Mesendoderm (in vitro differentiated cells): ENCODE data around the gene BHLHA15.

Source experiments
- DNase-seq: peaks from one replicate; pipeline ENCODE4 v3.0.0; 2013
- H2AK5ac ChIP-seq: 2 replicates; pipeline ENCODE4 v1.6.1; 2013; ENCODE audit warnings: low read length, inconsistent platforms
- H2BK120ac ChIP-seq: 2 replicates; pipeline ENCODE4 v1.6.1; 2013; ENCODE audit warnings: low read depth, mild to moderate bottlenecking, low read length, moderate library complexity, mixed read lengths
- H2BK15ac ChIP-seq: replicated peaks from 2 replicates; pipeline ENCODE4 v1.6.1; 2013; ENCODE audit warnings: low read depth, mild to moderate bottlenecking, moderate library complexity
- H2BK5ac ChIP-seq: 2 replicates; pipeline ENCODE4 v1.6.1; 2013; ENCODE audit warnings: low read length, inconsistent platforms
- H3K18ac ChIP-seq: 2 replicates; pipeline ENCODE4 v1.6.1; 2013; ENCODE audit warnings: mild to moderate bottlenecking, low read length, mixed read lengths
- H3K23ac ChIP-seq: one replicate; pipeline ENCODE4 v1.6.1; 2013; ENCODE audit warnings: low read length
- H3K27ac ChIP-seq: 2 replicates; pipeline ENCODE4 v1.5.1; 2013; ENCODE audit warnings: low read depth, mild to moderate bottlenecking, inconsistent platforms, low read length, moderate library complexity
- H3K27me3 ChIP-seq: 2 replicates; pipeline ENCODE4 v1.6.1; 2013; ENCODE audit warnings: low read length, control low read depth, mild to moderate bottlenecking, inconsistent platforms; ENCODE audit not compliant: insufficient read depth, poor library complexity
- H3K36me3 ChIP-seq: 2 replicates; pipeline ENCODE4 v1.6.1; 2013; ENCODE audit warnings: low read length, inconsistent platforms; ENCODE audit not compliant: control insufficient read depth, insufficient read depth
- H3K4ac ChIP-seq: one replicate; pipeline ENCODE4 v1.6.1; 2013; ENCODE audit warnings: low read depth, mild to moderate bottlenecking, low read length, moderate library complexity
- H3K4me1 ChIP-seq: 2 replicates; pipeline ENCODE4 v1.6.1; 2013; ENCODE audit warnings: low read depth, low read length, inconsistent platforms; ENCODE audit not compliant: control insufficient read depth
- H3K4me2 ChIP-seq: 2 replicates; pipeline ENCODE4 v1.6.1; 2013; ENCODE audit warnings: low read length
- H3K4me3 ChIP-seq: 2 replicates; pipeline ENCODE4 v1.5.1; 2013; ENCODE audit warnings: mild to moderate bottlenecking, low read length
- H3K56ac ChIP-seq: one replicate; pipeline ENCODE4 v1.6.1; 2013; ENCODE audit warnings: low read length
- H3K79me1 ChIP-seq: 2 replicates; pipeline ENCODE4 v1.6.1; 2013; ENCODE audit warnings: low read length, inconsistent platforms
- H3K79me2 ChIP-seq: 2 replicates; pipeline ENCODE4 v1.6.1; 2013; ENCODE audit warnings: mild to moderate bottlenecking, low read length; ENCODE audit not compliant: control insufficient read depth, insufficient read depth
- H3K9ac ChIP-seq: 2 replicates; pipeline ENCODE4 v1.6.1; 2013; ENCODE audit warnings: low read length, inconsistent platforms
- H4K5ac ChIP-seq: one replicate; pipeline ENCODE4 v1.6.1; 2013; ENCODE audit warnings: low read length
- H4K8ac ChIP-seq: one replicate; pipeline ENCODE4 v1.6.1; 2013; ENCODE audit warnings: low read depth, mild to moderate bottlenecking, control low read depth, low read length, moderate library complexity
- WGBS: extraction: QIAGEN DNeasy Blood & Tissue Kit; methylation state at CpG from one replicate; pipeline ENCODE4 v1.1.7; 2013; ENCODE audit warnings: low lambda C conversion rate, missing lambda C conversion rate; ENCODE audit not compliant: insufficient coverage; ENCODE audit errors: extremely low coverage; 5-methylcytosine and 5-hydroxymethylcytosine counted together

BHLHA15 gene

GRCh38 chr7:98191668-98192431, 19.4 kb upstream of the BHLHA15 start:
- no peaks in the 10 kb centered on the region for H3K27me3 ChIP-seq

DNA sequence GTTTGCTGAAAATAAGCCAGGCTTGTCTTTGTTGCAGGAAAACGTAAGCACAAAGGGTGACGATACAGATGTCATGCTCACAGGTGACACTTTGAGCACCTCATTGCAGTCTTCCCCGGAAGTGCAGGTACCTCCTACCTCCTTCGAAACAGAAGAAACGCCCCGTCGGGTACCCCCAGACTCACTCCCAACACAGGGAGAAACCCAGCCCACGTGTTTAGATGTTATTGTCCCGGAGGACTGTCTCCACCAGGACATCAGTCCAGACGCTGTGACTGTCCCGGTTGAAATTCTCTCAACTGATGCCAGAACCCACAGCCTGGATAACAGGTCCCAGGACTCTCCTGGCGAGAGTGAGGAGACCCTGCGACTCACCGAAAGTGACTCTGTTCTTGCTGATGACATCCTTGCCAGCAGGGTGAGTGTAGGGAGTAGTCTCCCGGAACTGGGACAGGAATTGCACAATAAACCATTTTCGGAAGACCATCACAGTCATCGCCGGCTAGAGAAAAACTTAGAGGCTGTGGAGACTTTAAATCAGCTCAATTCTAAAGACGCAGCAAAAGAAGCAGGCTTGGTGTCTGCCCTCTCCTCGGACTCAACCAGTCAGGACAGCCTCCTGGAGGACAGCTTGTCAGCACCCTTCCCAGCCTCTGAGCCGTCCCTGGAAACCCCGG, 18.3 kb upstream of the BHLHA15 start:
- Histone ChIP-seq H2BK5ac (no peak overlapping the region), H3K4me3 (no peak overlapping the region), H3K4me2 (no peak overlapping the region), H3K79me2 (no peaks in the 10 kb centered on the region), H4K8ac (no peak overlapping the region), H4K5ac (no peak overlapping the region), H3K56ac (no peak overlapping the region), H3K27me3 (no peaks in the 10 kb centered on the region), H3K9ac (no peak overlapping the region), H2BK15ac (no peak overlapping the region), H2AK5ac (no peak overlapping the region), H3K18ac (no peak overlapping the region), H3K27ac (no peak overlapping the region), H3K79me1 (peaks cover 4% of the 10 kb centered on the region), H2BK120ac (no peak overlapping the region), H3K4ac (no peak overlapping the region), H3K36me3 (no peaks in the 10 kb centered on the region), H3K23ac (no peak overlapping the region), H3K4me1 (no peaks in the 10 kb centered on the region)
- no peak for DNase-seq
- no CpG with 5 or more reads among the region's 22 CpGs for WGBS

More at GRCh38 chr7:98191668-98192431, 19.4 kb upstream of the BHLHA15 start:
- peaks cover 3% of the 10 kb centered on the region for H3K79me1 ChIP-seq
- H4K8ac ChIP-seq = no peak overlapping the region
- H2BK120ac ChIP-seq = no peak overlapping the region
- H3K4me2 ChIP-seq = no peak overlapping the region
- H3K79me2 ChIP-seq = no peaks in the 10 kb centered on the region
- H3K27ac ChIP-seq = no peak overlapping the region
- H3K56ac ChIP-seq = no peak overlapping the region
- H2BK5ac ChIP-seq = no peak overlapping the region
- H3K4ac ChIP-seq = no peak overlapping the region
- no peaks in the 10 kb centered on the region for H3K36me3 ChIP-seq
- H3K4me1 ChIP-seq = no peaks in the 10 kb centered on the region
- no peak for DNase-seq
- no peak overlapping the region for H3K18ac ChIP-seq
- no peak overlapping the region for H3K9ac ChIP-seq
- H4K5ac ChIP-seq = no peak overlapping the region
- no peak overlapping the region for H2AK5ac ChIP-seq
- no peak overlapping the region for H2BK15ac ChIP-seq
- no peak overlapping the region for H3K23ac ChIP-seq
- WGBS = no CpG with 5 or more reads among the region's 32 CpGs
- H3K4me3 ChIP-seq = no peak overlapping the region

GRCh38 chr7:98193474-98194180, 17.6 kb upstream of the BHLHA15 start:
- H3K4me3 ChIP-seq = no peak overlapping the region
- H4K5ac ChIP-seq = no peak overlapping the region
- H2BK120ac ChIP-seq = no peak overlapping the region
- no peak overlapping the region for H3K18ac ChIP-seq
- no peak overlapping the region for H2BK15ac ChIP-seq
- no peak overlapping the region for H3K27ac ChIP-seq
- H3K4me1 ChIP-seq = no peaks in the 10 kb centered on the region
- H3K56ac ChIP-seq = no peak overlapping the region
- H3K4ac ChIP-seq = no peak overlapping the region
- no peak overlapping the region for H4K8ac ChIP-seq
- no peaks in the 10 kb centered on the region for H3K27me3 ChIP-seq
- DNase-seq = no peak
- no peak overlapping the region for H3K4me2 ChIP-seq
- no peak overlapping the region for H2AK5ac ChIP-seq
- no peak overlapping the region for H3K9ac ChIP-seq
- H3K79me2 ChIP-seq = no peaks in the 10 kb centered on the region
- H3K79me1 ChIP-seq = peaks cover 4% of the 10 kb centered on the region
- H3K36me3 ChIP-seq = no peaks in the 10 kb centered on the region
- H3K23ac ChIP-seq = no peak overlapping the region
- no peak overlapping the region for H2BK5ac ChIP-seq
- no CpG with 5 or more reads among the region's 37 CpGs for WGBS

- Histone ChIP-seq H3K4me1 (no peaks in the 10 kb centered on the region), H2BK120ac (no peak overlapping the region), H2BK5ac (no peak overlapping the region), H3K27me3 (no peaks in the 10 kb centered on the region), H3K9ac (no peak overlapping the region), H3K4me3 (no peak overlapping the region), H3K4me2 (no peak overlapping the region), H3K4ac (no peak overlapping the region), H4K5ac (no peak overlapping the region), H3K79me2 (no peaks in the 10 kb centered on the region), H2AK5ac (no peak overlapping the region), H3K27ac (no peak overlapping the region), H2BK15ac (no peak overlapping the region), H3K23ac (no peak overlapping the region), H4K8ac (no peak overlapping the region), H3K36me3 (no peaks in the 10 kb centered on the region), H3K79me1 (peaks cover 4% of the 10 kb centered on the region), H3K56ac (no peak overlapping the region), H3K18ac (no peak overlapping the region)
- DNase-seq = no peak
- WGBS = no CpG with 5 or more reads among the region's 28 CpGs
Observed at GRCh38 chr7:98194186-98194585, 17.1 kb upstream of the BHLHA15 start.

DNA sequence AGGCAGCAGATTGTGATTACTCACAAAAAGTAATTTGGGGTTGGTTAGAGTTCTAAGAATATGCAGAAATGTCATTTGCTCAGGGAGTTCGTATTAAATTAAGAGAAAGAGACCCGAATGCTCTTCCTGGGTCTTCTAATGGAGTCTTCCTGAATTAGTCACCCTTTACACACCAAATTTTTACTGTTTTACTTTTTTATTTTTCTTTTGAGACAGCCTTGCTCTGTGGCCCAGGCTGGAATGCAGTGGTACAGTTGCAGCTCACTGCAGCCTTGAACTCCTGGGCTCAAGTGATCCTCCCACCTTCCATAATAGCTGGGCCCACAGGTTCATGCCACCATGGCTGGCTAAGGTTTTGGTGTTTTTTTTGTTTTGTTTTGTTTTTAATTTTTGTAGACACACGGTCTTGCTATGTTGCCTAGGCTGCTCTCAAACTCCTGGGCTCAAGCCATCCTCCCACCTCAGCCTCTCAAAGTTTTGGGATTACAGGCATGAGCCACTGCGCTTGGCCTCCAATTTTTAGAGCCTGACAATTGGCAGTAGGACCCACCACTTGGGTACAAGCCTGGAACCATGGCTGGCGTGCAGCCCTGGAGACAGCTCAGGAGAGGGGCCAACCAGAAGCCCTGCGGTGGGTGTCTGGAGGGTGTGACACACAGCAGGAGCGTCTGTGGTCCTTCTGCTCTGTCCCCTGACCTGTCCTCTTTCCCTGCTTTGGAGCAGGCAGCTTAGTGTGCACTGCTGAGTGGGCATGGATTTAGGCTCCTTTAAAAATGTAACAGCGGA, 16.4 kb upstream of the BHLHA15 start:
- no peak overlapping the region for H4K5ac ChIP-seq
- no CpG with 5 or more reads among the region's 8 CpGs for WGBS
- no peak overlapping the region for H2BK120ac ChIP-seq
- H3K27ac ChIP-seq = no peak overlapping the region
- no peak overlapping the region for H2BK5ac ChIP-seq
- H3K18ac ChIP-seq = no peak overlapping the region
- no peak overlapping the region for H4K8ac ChIP-seq
- no peak overlapping the region for H2AK5ac ChIP-seq
- H2BK15ac ChIP-seq = no peak overlapping the region
- no peak overlapping the region for H3K4ac ChIP-seq
- no peak overlapping the region for H3K9ac ChIP-seq
- H3K4me2 ChIP-seq = no peak overlapping the region
- no peaks in the 10 kb centered on the region for H3K4me1 ChIP-seq
- no peak overlapping the region for H3K23ac ChIP-seq
- no peak for DNase-seq
- no peaks in the 10 kb centered on the region for H3K79me2 ChIP-seq
- H3K4me3 ChIP-seq = no peak overlapping the region
- H3K56ac ChIP-seq = no peak overlapping the region
- H3K36me3 ChIP-seq = no peaks in the 10 kb centered on the region
- no peaks in the 10 kb centered on the region for H3K27me3 ChIP-seq
- peaks cover 4% of the 10 kb centered on the region for H3K79me1 ChIP-seq
